ENCODE data around the gene DLX5. TPM values are rescaled to one million over a fixed set of nuclear protein-coding genes. Genes with fewer than 3 reads are reported as not detected.

The DLX5 gene
- total RNA-seq, 1 donor: 2.5 TPM

- no peak for TF ChIP-seq CTCF (IDR thresholded peaks at IDR 0.05; ENCODE audit: extremely low read depth, low read depth, low read length)
- Histone ChIP-seq H3K9me3 (ENCODE audit: low read depth, low read length) (no peaks in the 10 kb centered on the region), H3K27ac (ENCODE audit: low read depth, low read length) (no peak overlapping the region), H4K20me1 (ENCODE audit: insufficient read depth, low read length) (no peaks in the 10 kb centered on the region), H2AFZ (ENCODE audit: low read length) (no peak overlapping the region), H3K4me1 (ENCODE audit: insufficient read depth, low read length) (peaks cover 28% of the 10 kb centered on the region), H3K79me2 (ENCODE audit: insufficient read depth, low read length) (no peaks in the 10 kb centered on the region), H3K36me3 (ENCODE audit: insufficient read depth, low read length) (no peaks in the 10 kb centered on the region), H3K27me3 (ENCODE audit: insufficient read depth, low read length) (no peaks in the 10 kb centered on the region), H3K4me3 (ENCODE audit: insufficient read depth, low read length) (no peak overlapping the region), H3K4me2 (ENCODE audit: insufficient read depth, low read length) (no peak overlapping the region)
- DNase-seq (ENCODE audit: insufficient read length, low spot score, missing footprints): no peak
These were observed 53.9 kb downstream of the DLX5 start for GRCh38 chr7:96970739-96971138.

Small RNAs within 50 kb of the gene (small RNA-seq; reads per million reads assigned to genes)
- not detected for gene RF01778

Other genes with a start within 250 kb of the DLX5 start
- 1.1 and 2.1 TPM in 2 replicates for gene DLX6, start 19.3 kb downstream of the DLX5 start, total RNA-seq
- 6.5 and 9.1 TPM in 2 replicates for gene SDHAF3, start 92.9 kb upstream of the DLX5 start, total RNA-seq

Data from osteoblast (primary cell).